Measurements from ENCODE around the gene ATRIP.

ATRIP gene

GRCh38 chr3:48463703-48464102 lies 17.2 kb downstream of the ATRIP start:
- H3K27ac ChIP-seq: peak overlapping the region; percentile 99
- TF ChIP-seq ZFX (IDR thresholded peaks at IDR 0.05; ENCODE audit: borderline replicate concordance): no peak
- no peak for TF ChIP-seq CTCF (IDR thresholded peaks at IDR 0.05)

DNA sequence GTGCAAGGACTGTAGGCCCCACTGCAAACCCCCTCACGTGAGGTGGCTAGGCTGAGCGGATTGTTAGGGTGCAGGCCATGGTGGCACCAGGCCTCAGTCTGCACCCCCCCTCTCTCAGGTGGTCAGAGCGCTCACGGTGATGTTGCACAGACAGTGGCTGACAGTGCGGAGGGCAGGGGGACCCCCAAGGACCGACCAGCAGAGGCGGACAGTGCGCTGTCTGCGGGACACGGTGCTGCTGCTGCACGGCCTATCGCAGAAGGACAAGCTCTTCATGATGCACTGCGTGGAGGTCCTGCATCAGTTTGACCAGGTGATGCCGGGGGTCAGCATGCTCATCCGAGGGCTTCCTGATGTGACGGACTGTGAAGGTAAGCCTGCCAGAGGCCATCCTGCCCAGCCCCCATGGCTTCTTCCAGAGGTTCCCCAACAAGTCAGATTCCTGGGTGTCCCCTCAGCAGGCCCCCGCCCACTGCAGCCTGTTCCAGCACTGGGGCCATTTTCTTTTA lies 18.2 kb downstream of the ATRIP start:
- H3K27ac ChIP-seq: peak overlapping the region; percentile 99
- no peak for TF ChIP-seq ZFX (IDR thresholded peaks at IDR 0.05; ENCODE audit: borderline replicate concordance)
- no peak for TF ChIP-seq CTCF (IDR thresholded peaks at IDR 0.05)

GRCh38 chr3:48465237-48465530 lies 18.6 kb downstream of the ATRIP start:
- H3K27ac ChIP-seq: peak overlapping the region; percentile 99
- no peak for TF ChIP-seq CTCF (IDR thresholded peaks at IDR 0.05)
- no peak for TF ChIP-seq ZFX (IDR thresholded peaks at IDR 0.05; ENCODE audit: borderline replicate concordance)

DNA sequence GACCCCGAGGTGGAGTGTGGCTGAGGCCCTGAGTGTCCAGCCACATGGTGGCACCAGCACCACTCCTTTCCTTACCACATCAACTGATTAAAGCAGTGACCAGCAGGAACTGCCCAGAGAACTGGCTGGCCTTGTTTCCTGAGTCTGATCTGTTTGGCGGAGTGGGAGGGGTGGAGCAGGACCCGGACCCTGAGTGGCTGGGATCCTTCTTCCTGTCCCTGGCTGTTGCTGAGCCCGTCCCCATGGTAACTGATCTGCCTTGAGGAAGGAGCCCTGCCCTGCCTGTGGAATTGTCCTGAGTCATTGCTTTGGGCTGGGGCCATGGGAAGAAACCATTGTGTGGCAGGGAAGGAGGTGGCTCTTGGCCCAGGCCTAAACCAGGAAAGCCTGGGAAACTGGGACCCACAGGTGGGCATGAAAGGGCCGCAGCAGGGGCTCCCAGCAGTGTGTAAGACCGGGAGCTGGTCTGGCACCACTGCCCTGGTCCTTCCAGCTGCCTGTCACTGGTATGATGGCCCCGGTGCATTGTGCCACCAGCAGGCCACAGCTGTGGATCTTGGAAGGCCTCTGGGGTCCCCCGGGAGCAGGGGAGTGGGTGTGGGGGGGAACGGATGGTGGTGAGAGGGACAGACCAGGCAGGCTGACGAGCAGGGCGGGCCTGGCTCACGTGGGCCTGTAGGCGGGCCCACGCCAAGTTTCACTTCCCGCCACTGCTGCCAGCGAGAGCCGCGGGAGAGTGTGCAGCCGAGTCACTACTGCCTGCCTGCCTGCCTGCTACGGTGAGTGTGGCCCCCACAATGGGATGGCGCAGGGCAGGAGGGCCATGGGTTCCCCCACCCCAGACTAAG lies 19.2 kb downstream of the ATRIP start:
- H3K27ac ChIP-seq: peak overlapping the region; percentile 99
- TF ChIP-seq ZFX (IDR thresholded peaks at IDR 0.05; ENCODE audit: borderline replicate concordance) (no peak), CTCF (IDR thresholded peaks at IDR 0.05) (peak; percentile 77)

GRCh38 chr3:48466386-48467109 lies 20.0 kb downstream of the ATRIP start:
- peak overlapping the region; percentile 99 for H3K27ac ChIP-seq
- TF ChIP-seq ZFX (IDR thresholded peaks at IDR 0.05; ENCODE audit: borderline replicate concordance): no peak
- TF ChIP-seq CTCF (IDR thresholded peaks at IDR 0.05): no peak

DNA sequence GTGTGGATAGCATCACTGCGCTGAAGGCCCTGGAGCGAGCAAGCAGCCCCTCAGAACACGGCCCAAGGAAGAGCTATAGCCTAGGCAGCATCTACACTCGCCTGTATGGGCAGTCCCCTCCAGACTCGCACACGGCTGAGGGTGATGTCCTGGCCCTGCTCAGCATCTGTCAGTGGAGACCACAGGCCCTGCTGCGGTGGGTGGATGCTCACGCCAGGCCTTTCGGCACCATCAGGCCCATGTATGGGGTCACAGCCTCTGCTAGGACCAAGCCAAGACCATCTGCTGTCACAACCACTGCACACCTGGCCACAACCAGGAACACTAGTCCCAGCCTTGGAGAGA lies 20.5 kb downstream of the ATRIP start:
- peak overlapping the region; percentile 99 for H3K27ac ChIP-seq
- TF ChIP-seq CTCF (IDR thresholded peaks at IDR 0.05): no peak
- no peak for TF ChIP-seq ZFX (IDR thresholded peaks at IDR 0.05; ENCODE audit: borderline replicate concordance)

Measured in 22Rv1 (cell line).